Stomach (tissue), 4 donors: ENCODE results near the gene SMPD2.
A peak's percentile ranks its signal among the peaks of the same experiment; 100 is the strongest.

Source experiments
- POLR2AphosphoS5 ChIP-seq, 3 donors: sonication (generic); formaldehyde crosslinking; IDR thresholded peaks; one replicate each; pipeline ENCODE4 v1.6.1; 2016; ENCODE audit warnings: antibody characterized with exemption in 3 of 3
- TF ChIP-seq, protein P1 (sequence below), 7 experiments: fragments of 450-650 bp in 4 of 7; fragments of 200-600 bp in 3 of 7; sonication (generic) in 3 of 7; IDR thresholded peaks; one replicate each; pipeline ENCODE4 v1.5.1; 2016 to 2019; ENCODE audit warnings: antibody characterized with exemption in 7 of 7, control low read depth in 2 of 7, mild to moderate bottlenecking in 1 of 7

DNA sequence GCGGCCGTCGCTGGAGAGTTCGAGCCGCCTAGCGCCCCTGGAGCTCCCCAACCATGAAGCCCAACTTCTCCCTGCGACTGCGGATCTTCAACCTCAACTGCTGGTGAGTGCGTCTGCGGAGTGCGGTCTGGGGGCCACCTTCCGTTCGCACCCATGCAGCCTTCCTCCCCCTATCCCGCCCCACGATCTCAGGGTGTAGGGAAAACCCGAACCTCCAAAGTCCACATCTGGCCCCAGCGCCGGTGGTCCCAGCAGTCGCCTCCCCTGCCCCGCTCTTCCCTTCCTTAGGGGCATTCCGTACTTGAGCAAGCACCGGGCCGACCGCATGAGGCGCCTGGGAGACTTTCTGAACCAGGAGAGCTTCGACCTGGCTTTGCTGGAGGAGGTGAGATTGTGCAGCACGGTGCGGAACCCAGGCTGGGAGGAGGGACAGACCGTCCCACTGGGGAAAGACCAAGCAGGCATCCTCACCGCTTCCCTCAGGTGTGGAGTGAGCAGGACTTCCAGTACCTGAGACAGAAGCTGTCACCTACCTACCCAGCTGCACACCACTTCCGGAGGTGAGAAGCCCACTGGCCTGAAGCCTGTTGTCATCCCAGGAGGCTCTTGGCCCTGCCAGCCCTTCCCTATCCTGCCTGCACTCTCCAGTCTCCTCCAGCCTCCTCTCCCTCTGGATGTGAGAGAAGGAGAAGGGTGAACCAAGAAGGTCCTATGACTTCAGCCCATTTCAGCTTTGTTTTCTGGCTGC is 719 bp downstream of the SMPD2 start:
- TF ChIP-seq, protein P1, sequence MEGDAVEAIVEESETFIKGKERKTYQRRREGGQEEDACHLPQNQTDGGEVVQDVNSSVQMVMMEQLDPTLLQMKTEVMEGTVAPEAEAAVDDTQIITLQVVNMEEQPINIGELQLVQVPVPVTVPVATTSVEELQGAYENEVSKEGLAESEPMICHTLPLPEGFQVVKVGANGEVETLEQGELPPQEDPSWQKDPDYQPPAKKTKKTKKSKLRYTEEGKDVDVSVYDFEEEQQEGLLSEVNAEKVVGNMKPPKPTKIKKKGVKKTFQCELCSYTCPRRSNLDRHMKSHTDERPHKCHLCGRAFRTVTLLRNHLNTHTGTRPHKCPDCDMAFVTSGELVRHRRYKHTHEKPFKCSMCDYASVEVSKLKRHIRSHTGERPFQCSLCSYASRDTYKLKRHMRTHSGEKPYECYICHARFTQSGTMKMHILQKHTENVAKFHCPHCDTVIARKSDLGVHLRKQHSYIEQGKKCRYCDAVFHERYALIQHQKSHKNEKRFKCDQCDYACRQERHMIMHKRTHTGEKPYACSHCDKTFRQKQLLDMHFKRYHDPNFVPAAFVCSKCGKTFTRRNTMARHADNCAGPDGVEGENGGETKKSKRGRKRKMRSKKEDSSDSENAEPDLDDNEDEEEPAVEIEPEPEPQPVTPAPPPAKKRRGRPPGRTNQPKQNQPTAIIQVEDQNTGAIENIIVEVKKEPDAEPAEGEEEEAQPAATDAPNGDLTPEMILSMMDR (IDR thresholded peaks at IDR 0.05): peak in 2 of 7 experiments; percentile 10 to 16
- no peak for TF ChIP-seq POLR2AphosphoS5 (IDR thresholded peaks at IDR 0.05)
